ENCODE results near the gene IRF2BP2.

DNA sequence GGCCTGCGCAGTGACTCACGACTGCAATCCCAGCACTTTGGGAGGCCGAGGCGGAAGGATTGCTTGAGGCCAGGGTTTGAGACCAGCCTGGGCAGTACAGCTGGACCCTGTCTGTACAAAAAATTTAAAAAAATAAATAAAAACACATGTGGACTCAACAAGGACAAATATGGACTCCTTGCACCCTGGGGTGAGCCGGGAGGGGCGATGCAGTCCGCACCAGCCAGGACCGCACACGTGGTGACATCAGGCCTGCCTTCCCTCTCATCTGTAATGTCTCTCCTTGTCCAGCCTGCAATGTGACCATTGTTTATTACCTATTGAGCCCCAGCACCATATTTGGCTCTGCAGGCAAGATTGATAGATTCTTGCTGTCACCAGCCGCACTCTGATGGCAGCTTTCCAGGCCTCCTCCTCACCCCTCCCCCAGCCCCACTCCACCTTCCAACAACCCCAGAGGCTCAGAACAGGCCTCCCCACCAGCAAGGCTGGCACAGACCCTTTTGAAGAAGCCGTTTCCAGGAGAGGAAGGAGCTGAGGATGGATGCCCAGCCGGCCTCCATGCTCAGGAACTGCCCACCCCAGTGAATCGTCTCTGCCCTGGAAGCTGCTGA lies 55.2 kb downstream of the IRF2BP2 start:
- TF ChIP-seq, protein P1, sequence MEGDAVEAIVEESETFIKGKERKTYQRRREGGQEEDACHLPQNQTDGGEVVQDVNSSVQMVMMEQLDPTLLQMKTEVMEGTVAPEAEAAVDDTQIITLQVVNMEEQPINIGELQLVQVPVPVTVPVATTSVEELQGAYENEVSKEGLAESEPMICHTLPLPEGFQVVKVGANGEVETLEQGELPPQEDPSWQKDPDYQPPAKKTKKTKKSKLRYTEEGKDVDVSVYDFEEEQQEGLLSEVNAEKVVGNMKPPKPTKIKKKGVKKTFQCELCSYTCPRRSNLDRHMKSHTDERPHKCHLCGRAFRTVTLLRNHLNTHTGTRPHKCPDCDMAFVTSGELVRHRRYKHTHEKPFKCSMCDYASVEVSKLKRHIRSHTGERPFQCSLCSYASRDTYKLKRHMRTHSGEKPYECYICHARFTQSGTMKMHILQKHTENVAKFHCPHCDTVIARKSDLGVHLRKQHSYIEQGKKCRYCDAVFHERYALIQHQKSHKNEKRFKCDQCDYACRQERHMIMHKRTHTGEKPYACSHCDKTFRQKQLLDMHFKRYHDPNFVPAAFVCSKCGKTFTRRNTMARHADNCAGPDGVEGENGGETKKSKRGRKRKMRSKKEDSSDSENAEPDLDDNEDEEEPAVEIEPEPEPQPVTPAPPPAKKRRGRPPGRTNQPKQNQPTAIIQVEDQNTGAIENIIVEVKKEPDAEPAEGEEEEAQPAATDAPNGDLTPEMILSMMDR (IDR thresholded peaks at IDR 0.05), result no peak
- TF ChIP-seq POLR2A (IDR thresholded peaks at IDR 0.05) (no peak), POLR2AphosphoS5 (IDR thresholded peaks at IDR 0.05) (peak in 2 of 3 donors; percentile 53 to 72)

All from transverse colon (tissue), 4 donors.